ENCODE measurements around the gene TECPR2. TPM values are rescaled to one million over a fixed set of nuclear protein-coding genes. Genes with fewer than 3 reads are reported as not detected.
A peak's percentile ranks its signal among the peaks of the same experiment; 100 is the strongest.

The TECPR2 gene
- total RNA-seq, 1 donor from 2014 or later, result 8.4 TPM

DNA sequence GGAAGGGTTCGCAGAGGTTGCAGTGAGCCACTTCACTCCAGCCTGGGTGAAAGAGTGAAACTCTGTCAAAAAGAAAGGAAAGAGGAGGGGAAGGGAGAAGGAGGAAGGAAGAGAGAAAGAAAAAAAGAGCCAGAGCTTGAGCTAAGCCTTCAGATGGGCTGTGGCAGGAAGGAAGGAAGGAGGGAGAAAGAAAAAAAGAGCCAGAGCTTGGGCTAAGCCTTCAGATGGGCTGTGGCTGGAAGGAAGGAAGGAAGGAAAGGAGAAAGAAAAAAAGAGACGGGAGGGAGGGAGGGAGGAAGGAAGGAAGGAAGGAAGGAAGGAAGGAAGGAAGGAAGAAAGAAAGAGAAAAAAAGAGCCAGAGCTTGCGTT is 160.4 kb downstream of the TECPR2 start:
- no peak overlapping the region for H3K9ac ChIP-seq
- no peaks in the 10 kb centered on the region for H3K9me3 ChIP-seq (ENCODE audit: low read depth)
- Mint-ChIP-seq H3K36me3 (no peaks in the 10 kb centered on the region), H3K9me3 (no peaks in the 10 kb centered on the region), H3K27ac (no peak overlapping the region), H3K27me3 (ENCODE audit: insufficient read depth, low read depth) (no peaks in the 10 kb centered on the region), H3K4me3 (peak overlapping the region; percentile 67), H3K4me1 (peaks cover 7% of the 10 kb centered on the region)
- H2AFZ ChIP-seq (replicated peaks), result no peak overlapping the region
- H3K79me2 ChIP-seq (ENCODE audit: low read depth), result no peaks in the 10 kb centered on the region
- H4K20me1 ChIP-seq (ENCODE audit: low read depth), result no peaks in the 10 kb centered on the region
- no peaks in the 10 kb centered on the region for H3K4me1 ChIP-seq
- TF ChIP-seq EZH2 (IDR thresholded peaks at IDR 0.05), result no peak
- TF ChIP-seq, protein P1, sequence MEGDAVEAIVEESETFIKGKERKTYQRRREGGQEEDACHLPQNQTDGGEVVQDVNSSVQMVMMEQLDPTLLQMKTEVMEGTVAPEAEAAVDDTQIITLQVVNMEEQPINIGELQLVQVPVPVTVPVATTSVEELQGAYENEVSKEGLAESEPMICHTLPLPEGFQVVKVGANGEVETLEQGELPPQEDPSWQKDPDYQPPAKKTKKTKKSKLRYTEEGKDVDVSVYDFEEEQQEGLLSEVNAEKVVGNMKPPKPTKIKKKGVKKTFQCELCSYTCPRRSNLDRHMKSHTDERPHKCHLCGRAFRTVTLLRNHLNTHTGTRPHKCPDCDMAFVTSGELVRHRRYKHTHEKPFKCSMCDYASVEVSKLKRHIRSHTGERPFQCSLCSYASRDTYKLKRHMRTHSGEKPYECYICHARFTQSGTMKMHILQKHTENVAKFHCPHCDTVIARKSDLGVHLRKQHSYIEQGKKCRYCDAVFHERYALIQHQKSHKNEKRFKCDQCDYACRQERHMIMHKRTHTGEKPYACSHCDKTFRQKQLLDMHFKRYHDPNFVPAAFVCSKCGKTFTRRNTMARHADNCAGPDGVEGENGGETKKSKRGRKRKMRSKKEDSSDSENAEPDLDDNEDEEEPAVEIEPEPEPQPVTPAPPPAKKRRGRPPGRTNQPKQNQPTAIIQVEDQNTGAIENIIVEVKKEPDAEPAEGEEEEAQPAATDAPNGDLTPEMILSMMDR (IDR thresholded peaks at IDR 0.05), result no peak
- no peak for TF ChIP-seq EZH2phosphoT487 (IDR thresholded peaks at IDR 0.05)
- no peak overlapping the region for H3K4me2 ChIP-seq
- no peak for DNase-seq (ENCODE audit: low spot score)
- peaks cover 12% of the 10 kb centered on the region for H3F3A ChIP-seq (ENCODE audit: low read depth)
- H3K27ac ChIP-seq, result no peak overlapping the region
- no peaks in the 10 kb centered on the region for H3K36me3 ChIP-seq
- no peak overlapping the region for H3K4me3 ChIP-seq
- H3K27me3 ChIP-seq, result peaks cover 7% of the 10 kb centered on the region

DNA sequence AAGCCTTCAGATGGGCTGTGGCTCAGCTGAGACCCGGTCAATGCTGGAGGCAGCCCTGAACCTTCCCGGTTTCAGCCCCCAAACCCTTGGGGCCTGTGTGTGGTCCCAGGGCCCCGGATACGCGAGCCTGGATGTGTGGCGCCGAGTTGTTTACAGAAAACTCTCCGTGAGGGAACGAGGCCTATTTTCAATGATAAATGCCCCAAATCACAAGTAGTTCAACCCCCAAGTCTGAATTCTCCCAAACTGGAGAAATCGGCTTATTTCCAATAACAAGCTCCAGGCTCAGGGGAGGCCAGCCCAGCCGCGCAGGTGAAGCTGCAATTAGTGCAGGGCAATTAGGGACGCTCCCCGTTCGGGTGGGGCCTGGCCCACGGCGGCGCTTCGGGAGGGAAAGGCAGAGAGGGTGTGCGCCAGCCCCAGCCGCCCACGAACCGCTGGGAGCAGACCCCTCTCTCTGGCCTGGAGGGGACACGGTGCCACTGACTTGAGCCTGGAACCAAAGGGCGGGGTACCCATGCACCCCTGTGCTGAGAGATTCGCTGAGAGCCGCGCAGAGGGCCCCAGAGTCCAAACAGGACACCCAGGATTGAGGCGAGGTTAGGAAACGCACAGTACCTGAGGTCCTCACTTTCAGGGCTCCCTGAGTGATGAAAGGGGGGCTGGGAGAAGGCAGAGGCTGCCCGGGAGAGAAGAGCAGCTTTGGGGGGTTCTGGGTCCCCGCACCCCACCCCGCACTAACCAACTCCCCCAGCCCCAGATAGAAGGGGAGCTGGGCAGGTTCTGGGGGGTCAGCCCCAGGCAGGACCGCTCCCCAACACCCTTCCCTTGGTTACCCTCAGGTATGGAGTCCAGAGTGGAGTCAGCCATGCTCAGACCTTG is 161.1 kb downstream of the TECPR2 start:
- H3K4me3 ChIP-seq, result no peak overlapping the region

DNA sequence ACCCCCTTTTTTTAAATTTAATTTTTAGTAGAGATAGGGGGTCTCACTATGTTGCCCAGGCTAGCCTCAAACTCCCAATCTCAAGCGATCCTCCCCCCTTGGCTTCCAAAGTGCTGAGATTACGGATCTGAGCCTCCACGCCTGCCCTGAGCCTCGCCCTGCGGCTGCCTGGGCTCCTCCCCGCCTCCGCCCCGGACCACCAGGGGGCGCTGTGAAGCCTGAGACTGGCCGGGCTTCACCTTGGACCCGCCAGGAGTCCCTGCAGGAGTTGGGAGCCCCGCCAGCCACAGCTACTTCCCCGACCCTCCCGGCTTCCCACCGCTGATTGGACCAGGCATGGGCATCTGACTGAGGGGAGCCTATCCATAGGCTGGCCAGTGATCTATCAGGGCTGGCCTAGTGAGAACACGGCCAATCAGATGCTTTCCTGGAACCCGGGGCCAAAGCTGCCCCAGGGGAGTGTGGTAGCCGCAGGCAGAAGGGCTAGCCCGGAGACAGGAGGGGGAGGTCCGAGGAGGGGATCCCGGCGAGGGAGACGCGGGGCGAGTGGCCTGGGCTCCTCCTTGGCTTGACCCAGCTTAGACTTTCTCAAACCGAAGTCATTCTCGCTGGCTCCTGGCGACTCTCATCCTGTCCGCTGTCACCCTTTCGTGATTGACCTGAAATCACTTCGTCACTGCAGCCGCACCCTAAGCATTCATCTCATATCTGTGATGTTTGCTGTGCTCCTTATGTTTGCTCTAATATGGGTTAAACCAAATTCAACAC is 161.9 kb downstream of the TECPR2 start:
- H3K4me3 ChIP-seq, result peak overlapping the region; percentile 53
- peaks cover 9% of the 10 kb centered on the region for H3F3A ChIP-seq (ENCODE audit: low read depth)
- no peaks in the 10 kb centered on the region for H4K20me1 ChIP-seq (ENCODE audit: low read depth)
- Mint-ChIP-seq H3K4me3 (peak overlapping the region; percentile 85), H3K27me3 (ENCODE audit: insufficient read depth, low read depth) (no peaks in the 10 kb centered on the region), H3K9me3 (no peaks in the 10 kb centered on the region), H3K27ac (peak overlapping the region; percentile 84), H3K4me1 (peaks cover 7% of the 10 kb centered on the region), H3K36me3 (no peaks in the 10 kb centered on the region)
- H2AFZ ChIP-seq (replicated peaks), result peak overlapping the region; percentile 66
- H3K9me3 ChIP-seq (ENCODE audit: low read depth), result no peaks in the 10 kb centered on the region
- no peak overlapping the region for H3K9ac ChIP-seq
- no peak overlapping the region for H3K27ac ChIP-seq
- H3K27me3 ChIP-seq, result no peaks in the 10 kb centered on the region
- no peaks in the 10 kb centered on the region for H3K36me3 ChIP-seq
- H3K4me2 ChIP-seq, result peak overlapping the region; percentile 86
- peak; percentile 98 for DNase-seq (ENCODE audit: low spot score)
- H3K79me2 ChIP-seq (ENCODE audit: low read depth), result no peaks in the 10 kb centered on the region
- TF ChIP-seq EZH2phosphoT487 (IDR thresholded peaks at IDR 0.05) (no peak), EZH2 (IDR thresholded peaks at IDR 0.05) (no peak)
- TF ChIP-seq, protein P1 (IDR thresholded peaks at IDR 0.05), result peak; percentile 97
- no peaks in the 10 kb centered on the region for H3K4me1 ChIP-seq

More for the DNA sequence above, 161.1 kb downstream of the TECPR2 start:
- no peak for DNase-seq (ENCODE audit: low spot score)
- no peak overlapping the region for H3K27ac Mint-ChIP-seq
- no peak overlapping the region for H3K27ac ChIP-seq
- peak overlapping the region; percentile 85 for H3K4me3 Mint-ChIP-seq
- no peaks in the 10 kb centered on the region for H3K9me3 ChIP-seq (ENCODE audit: low read depth)
- H3K27me3 ChIP-seq, result peaks cover 2% of the 10 kb centered on the region
- H3K4me1 ChIP-seq, result no peaks in the 10 kb centered on the region
- no peaks in the 10 kb centered on the region for H3K9me3 Mint-ChIP-seq
- peaks cover 7% of the 10 kb centered on the region for H3K4me1 Mint-ChIP-seq
- TF ChIP-seq EZH2 (IDR thresholded peaks at IDR 0.05), result no peak
- TF ChIP-seq, protein P1 (IDR thresholded peaks at IDR 0.05), result no peak
- TF ChIP-seq EZH2phosphoT487 (IDR thresholded peaks at IDR 0.05), result no peak
- no peaks in the 10 kb centered on the region for H3K27me3 Mint-ChIP-seq (ENCODE audit: insufficient read depth, low read depth)
- no peak overlapping the region for H2AFZ ChIP-seq (replicated peaks)
- H3F3A ChIP-seq (ENCODE audit: low read depth), result peaks cover 9% of the 10 kb centered on the region
- H3K36me3 ChIP-seq, result no peaks in the 10 kb centered on the region
- H3K36me3 Mint-ChIP-seq, result no peaks in the 10 kb centered on the region
- H3K4me2 ChIP-seq, result no peak overlapping the region
- no peaks in the 10 kb centered on the region for H3K79me2 ChIP-seq (ENCODE audit: low read depth)
- no peak overlapping the region for H3K9ac ChIP-seq
- H4K20me1 ChIP-seq (ENCODE audit: low read depth), result no peaks in the 10 kb centered on the region

All from neural progenitor cell (in vitro differentiated cells).